WTC11 (cell line): Measurements from ENCODE around the gene MPZL3. TPM values are rescaled to one million over a fixed set of nuclear protein-coding genes. Genes with fewer than 3 reads are reported as not detected.

Experiments used
- ATAC-seq: fragments of 200-7000 bp; cut with Tn5 transposase; 2 replicates; pipeline ENCODE4 v1.10.0; 2021; ENCODE audit warnings: mild to moderate bottlenecking, moderate library complexity
- CTCF ChIA-PET: fragments of 300-600 bp; sonication (Branson Sonifier 250); formaldehyde crosslinking; loops from one replicate; lab custom pipeline; 2021; ENCODE audit warnings: antibody characterized with exemption; lab: Charles Lee
- POLR2A ChIA-PET: fragments of 350-600 bp; sonication (Branson Sonifier 250); formaldehyde crosslinking; loops from one replicate; lab custom pipeline; 2021; ENCODE audit warnings: antibody characterized with exemption; lab: Charles Lee
- DNase-seq: peaks from one replicate; pipeline ENCODE4 v3.0.0; 2021; ENCODE audit warnings: low spot score
- H3K27ac Mint-ChIP-seq: 2 replicates; pipeline ENCODE4 v1.8.0; 2021; ENCODE audit warnings: mixed read lengths
- H3K27me3 Mint-ChIP-seq: 2 replicates; pipeline ENCODE4 v1.8.0; 2021; ENCODE audit warnings: low read depth, mild to moderate bottlenecking, moderate library complexity, mixed read lengths
- H3K36me3 Mint-ChIP-seq: 2 replicates; pipeline ENCODE4 v1.8.0; 2021; ENCODE audit warnings: mixed read lengths
- H3K4me1 Mint-ChIP-seq: 2 replicates; pipeline ENCODE4 v1.8.0; 2022; ENCODE audit warnings: mixed read lengths
- H3K4me3 Mint-ChIP-seq: 2 replicates; pipeline ENCODE4 v1.8.0; 2021; ENCODE audit warnings: mild to moderate bottlenecking, moderate library complexity, mixed read lengths
- H3K9me3 Mint-ChIP-seq: 2 replicates; pipeline ENCODE4 v1.8.0; 2021; ENCODE audit warnings: mixed read lengths
- CBFB ChIP-seq: sonication (generic); formaldehyde crosslinking; IDR thresholded peaks from 2 replicates; pipeline ENCODE4 v1.8.1; 2022; ENCODE audit warnings: mild to moderate bottlenecking, low read depth, missing genetic modification reagents
- CREB1 ChIP-seq: sonication (generic); formaldehyde crosslinking; IDR thresholded peaks from 2 replicates; pipeline ENCODE4 v1.8.0; 2023; ENCODE audit warnings: mild to moderate bottlenecking, missing genetic modification reagents
- E2F1 ChIP-seq: sonication (generic); formaldehyde crosslinking; IDR thresholded peaks from 2 replicates; pipeline ENCODE4 v1.8.0; 2022; ENCODE audit warnings: mild to moderate bottlenecking, missing genetic modification reagents
- GTF2I ChIP-seq: fragments of 250-450 bp; sonication (Bioruptor Pico); conservative IDR thresholded peaks from 2 replicates; pipeline ENCODE4 v1.4.0; 2021; ENCODE audit warnings: mild to moderate bottlenecking
- HMGA2 ChIP-seq: fragments of 250-450 bp; sonication (Bioruptor Pico); IDR thresholded peaks from 2 replicates; pipeline ENCODE4 v1.4.0; 2021; ENCODE audit warnings: mild to moderate bottlenecking, moderate library complexity
- JAZF1 ChIP-seq: fragments of 250-450 bp; sonication (Bioruptor Pico); IDR thresholded peaks from 2 replicates; pipeline ENCODE4 v1.9.0; 2021; ENCODE audit warnings: moderate library complexity, mild to moderate bottlenecking, inconsistent platforms
- PRRX2 ChIP-seq: fragments of 250-450 bp; sonication (Bioruptor Pico); IDR thresholded peaks from 2 replicates; pipeline ENCODE4 v1.8.0; 2021; ENCODE audit warnings: mild to moderate bottlenecking
- RORB ChIP-seq: fragments of 250-450 bp; sonication (Bioruptor Pico); IDR thresholded peaks from 2 replicates; pipeline ENCODE4 v1.9.0; 2021; ENCODE audit warnings: mild to moderate bottlenecking
- SP1 ChIP-seq: sonication (generic); formaldehyde crosslinking; conservative IDR thresholded peaks from 2 replicates; pipeline ENCODE4 v1.8.1; 2022; ENCODE audit warnings: missing genetic modification reagents
- TP53 ChIP-seq: sonication (generic); formaldehyde crosslinking; IDR thresholded peaks from 2 replicates; pipeline ENCODE4 v1.8.1; 2023; ENCODE audit warnings: mild to moderate bottlenecking, missing genetic modification reagents
- ZNF138 ChIP-seq: sonication (generic); formaldehyde crosslinking; conservative IDR thresholded peaks from 2 replicates; pipeline ENCODE4 v1.8.1; 2022; ENCODE audit warnings: mild to moderate bottlenecking, moderate library complexity, missing genetic modification reagents
- ZNF219 ChIP-seq: sonication (generic); formaldehyde crosslinking; IDR thresholded peaks from 2 replicates; pipeline ENCODE4 v1.8.0; 2023; ENCODE audit warnings: missing genetic modification reagents, mild to moderate bottlenecking, borderline replicate concordance
- ZNF396 ChIP-seq: fragments of 250-450 bp; sonication (Bioruptor Pico); IDR thresholded peaks from 2 replicates; pipeline ENCODE4 v1.8.0; 2021; ENCODE audit warnings: mild to moderate bottlenecking, moderate library complexity, borderline replicate concordance
- total RNA-seq: library from RNA; stranded (reverse); gene quantifications from 3 replicates; pipeline ENCODE4 v1.2.3, GENCODE V29; 2021
- TF ChIP-seq, protein P1 (sequence below): sonication (generic); formaldehyde crosslinking; IDR thresholded peaks from 2 replicates; pipeline ENCODE4 v1.8.1; 2023; ENCODE audit warnings: mild to moderate bottlenecking, missing genetic modification reagents, borderline replicate concordance
- TF ChIP-seq, protein P2 (sequence below): sonication (generic); formaldehyde crosslinking; IDR thresholded peaks from 2 replicates; pipeline ENCODE4 v1.8.1; 2023; ENCODE audit warnings: mild to moderate bottlenecking, missing genetic modification reagents
- TF ChIP-seq, protein P3 (sequence below): sonication (generic); formaldehyde crosslinking; IDR thresholded peaks from 2 replicates; pipeline ENCODE4 v1.8.0; 2022; ENCODE audit warnings: mild to moderate bottlenecking, missing genetic modification reagents

Gene MPZL3
- total RNA-seq, 1 experiment from 2014 or later: 2.1 TPM

DNA sequence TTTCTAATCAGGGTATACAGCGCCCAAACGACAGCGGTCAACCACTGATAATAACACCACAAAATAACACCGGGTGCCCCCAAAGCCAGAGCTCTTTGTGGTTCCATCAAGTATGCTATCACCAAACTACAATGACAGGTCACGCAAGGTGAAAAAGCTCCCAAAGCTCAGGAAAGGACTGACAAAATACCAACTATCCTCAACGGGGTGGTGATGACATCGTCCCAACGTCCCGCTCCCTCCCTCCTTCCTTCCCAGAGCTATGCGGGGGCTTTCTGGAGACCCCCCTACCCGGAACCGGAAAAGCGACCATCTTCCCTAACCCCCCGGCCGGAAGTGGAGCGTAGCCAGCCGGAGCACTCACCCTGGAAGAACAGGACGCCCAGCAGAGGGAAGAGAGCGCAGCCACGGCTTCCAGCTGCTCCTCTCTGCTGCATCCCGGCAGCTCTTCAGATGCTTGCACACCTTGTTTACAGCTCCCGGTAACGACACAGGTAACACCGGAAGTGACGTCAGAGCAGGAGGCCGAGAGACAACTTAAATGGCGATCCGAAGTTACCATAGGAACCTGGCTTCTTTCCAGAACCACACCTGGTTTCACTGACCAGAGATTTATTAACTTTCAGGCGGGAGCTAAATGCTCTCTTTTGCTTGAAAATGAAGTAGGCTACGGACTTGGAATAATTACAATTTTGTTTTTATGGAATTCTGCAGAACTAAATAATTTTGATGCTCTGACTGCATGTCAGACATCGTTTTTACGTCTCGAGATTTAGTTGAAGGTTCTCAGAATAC lies at the start of gene MPZL3 (continued):
- TF ChIP-seq, protein P1, sequence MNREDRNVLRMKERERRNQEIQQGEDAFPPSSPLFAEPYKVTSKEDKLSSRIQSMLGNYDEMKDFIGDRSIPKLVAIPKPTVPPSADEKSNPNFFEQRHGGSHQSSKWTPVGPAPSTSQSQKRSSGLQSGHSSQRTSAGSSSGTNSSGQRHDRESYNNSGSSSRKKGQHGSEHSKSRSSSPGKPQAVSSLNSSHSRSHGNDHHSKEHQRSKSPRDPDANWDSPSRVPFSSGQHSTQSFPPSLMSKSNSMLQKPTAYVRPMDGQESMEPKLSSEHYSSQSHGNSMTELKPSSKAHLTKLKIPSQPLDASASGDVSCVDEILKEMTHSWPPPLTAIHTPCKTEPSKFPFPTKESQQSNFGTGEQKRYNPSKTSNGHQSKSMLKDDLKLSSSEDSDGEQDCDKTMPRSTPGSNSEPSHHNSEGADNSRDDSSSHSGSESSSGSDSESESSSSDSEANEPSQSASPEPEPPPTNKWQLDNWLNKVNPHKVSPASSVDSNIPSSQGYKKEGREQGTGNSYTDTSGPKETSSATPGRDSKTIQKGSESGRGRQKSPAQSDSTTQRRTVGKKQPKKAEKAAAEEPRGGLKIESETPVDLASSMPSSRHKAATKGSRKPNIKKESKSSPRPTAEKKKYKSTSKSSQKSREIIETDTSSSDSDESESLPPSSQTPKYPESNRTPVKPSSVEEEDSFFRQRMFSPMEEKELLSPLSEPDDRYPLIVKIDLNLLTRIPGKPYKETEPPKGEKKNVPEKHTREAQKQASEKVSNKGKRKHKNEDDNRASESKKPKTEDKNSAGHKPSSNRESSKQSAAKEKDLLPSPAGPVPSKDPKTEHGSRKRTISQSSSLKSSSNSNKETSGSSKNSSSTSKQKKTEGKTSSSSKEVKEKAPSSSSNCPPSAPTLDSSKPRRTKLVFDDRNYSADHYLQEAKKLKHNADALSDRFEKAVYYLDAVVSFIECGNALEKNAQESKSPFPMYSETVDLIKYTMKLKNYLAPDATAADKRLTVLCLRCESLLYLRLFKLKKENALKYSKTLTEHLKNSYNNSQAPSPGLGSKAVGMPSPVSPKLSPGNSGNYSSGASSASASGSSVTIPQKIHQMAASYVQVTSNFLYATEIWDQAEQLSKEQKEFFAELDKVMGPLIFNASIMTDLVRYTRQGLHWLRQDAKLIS (CRISPR knock-in tag): no peak
- no peak for TF ChIP-seq ZNF396 (CRISPR knock-in tag)
- TF ChIP-seq, protein P2, sequence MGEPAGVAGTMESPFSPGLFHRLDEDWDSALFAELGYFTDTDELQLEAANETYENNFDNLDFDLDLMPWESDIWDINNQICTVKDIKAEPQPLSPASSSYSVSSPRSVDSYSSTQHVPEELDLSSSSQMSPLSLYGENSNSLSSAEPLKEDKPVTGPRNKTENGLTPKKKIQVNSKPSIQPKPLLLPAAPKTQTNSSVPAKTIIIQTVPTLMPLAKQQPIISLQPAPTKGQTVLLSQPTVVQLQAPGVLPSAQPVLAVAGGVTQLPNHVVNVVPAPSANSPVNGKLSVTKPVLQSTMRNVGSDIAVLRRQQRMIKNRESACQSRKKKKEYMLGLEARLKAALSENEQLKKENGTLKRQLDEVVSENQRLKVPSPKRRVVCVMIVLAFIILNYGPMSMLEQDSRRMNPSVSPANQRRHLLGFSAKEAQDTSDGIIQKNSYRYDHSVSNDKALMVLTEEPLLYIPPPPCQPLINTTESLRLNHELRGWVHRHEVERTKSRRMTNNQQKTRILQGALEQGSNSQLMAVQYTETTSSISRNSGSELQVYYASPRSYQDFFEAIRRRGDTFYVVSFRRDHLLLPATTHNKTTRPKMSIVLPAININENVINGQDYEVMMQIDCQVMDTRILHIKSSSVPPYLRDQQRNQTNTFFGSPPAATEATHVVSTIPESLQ (CRISPR knock-in tag): no peak
- TF ChIP-seq TP53 (CRISPR knock-in tag): no peak
- no peak for TF ChIP-seq CBFB (CRISPR knock-in tag)
- TF ChIP-seq PRRX2 (CRISPR knock-in tag): no peak
- TF ChIP-seq, protein P3, sequence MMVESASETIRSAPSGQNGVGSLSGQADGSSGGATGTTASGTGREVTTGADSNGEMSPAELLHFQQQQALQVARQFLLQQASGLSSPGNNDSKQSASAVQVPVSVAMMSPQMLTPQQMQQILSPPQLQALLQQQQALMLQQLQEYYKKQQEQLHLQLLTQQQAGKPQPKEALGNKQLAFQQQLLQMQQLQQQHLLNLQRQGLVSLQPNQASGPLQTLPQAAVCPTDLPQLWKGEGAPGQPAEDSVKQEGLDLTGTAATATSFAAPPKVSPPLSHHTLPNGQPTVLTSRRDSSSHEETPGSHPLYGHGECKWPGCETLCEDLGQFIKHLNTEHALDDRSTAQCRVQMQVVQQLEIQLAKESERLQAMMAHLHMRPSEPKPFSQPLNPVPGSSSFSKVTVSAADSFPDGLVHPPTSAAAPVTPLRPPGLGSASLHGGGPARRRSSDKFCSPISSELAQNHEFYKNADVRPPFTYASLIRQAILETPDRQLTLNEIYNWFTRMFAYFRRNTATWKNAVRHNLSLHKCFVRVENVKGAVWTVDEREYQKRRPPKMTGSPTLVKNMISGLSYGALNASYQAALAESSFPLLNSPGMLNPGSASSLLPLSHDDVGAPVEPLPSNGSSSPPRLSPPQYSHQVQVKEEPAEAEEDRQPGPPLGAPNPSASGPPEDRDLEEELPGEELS: no peak
- no peak for TF ChIP-seq GTF2I (CRISPR knock-in tag)
- no peak for TF ChIP-seq E2F1 (CRISPR knock-in tag)
- TF ChIP-seq SP1 (CRISPR knock-in tag): peak; percentile 49; the same call in 1 of the 2 replicates
- TF ChIP-seq JAZF1 (CRISPR knock-in tag): no peak
- no peak for TF ChIP-seq HMGA2 (CRISPR knock-in tag)
- no peak for TF ChIP-seq ZNF138 (CRISPR knock-in tag)

GRCh38 chr11:118301600-118302195 lies 49.5 kb upstream of the MPZL3 start:
- Mint-ChIP-seq H3K27me3 (peaks cover 15% of the 10 kb centered on the region), H3K4me1 (peaks cover 5% of the 10 kb centered on the region), H3K27ac (no peak overlapping the region), H3K36me3 (no peaks in the 10 kb centered on the region), H3K9me3 (no peaks in the 10 kb centered on the region), H3K4me3 (no peak overlapping the region)
- TF ChIP-seq CREB1: no peak
- TF ChIP-seq ZNF219: no peak
- TF ChIP-seq RORB (CRISPR knock-in tag): no peak
- DNase-seq (no peak), ATAC-seq (no peak)
- CTCF ChIA-PET: interaction anchor here (0.5 to 1.5 kb wide), 2 partner anchors 34 to 103 kb away, joined by 4 to 6 read pairs; no protein-coding TSS in a partner anchor
- POLR2A ChIA-PET: no interaction called here
